ENCODE results near the gene TCF7. TPM values are rescaled to one million over a fixed set of nuclear protein-coding genes. Genes with fewer than 3 reads are reported as not detected.
A peak's percentile ranks its signal among the peaks of the same experiment; 100 is the strongest.

TCF7 gene
- polyA plus RNA-seq, 1 of the 3 experiments (the other 2 are of a cell fraction), result 2.7 TPM

DNA sequence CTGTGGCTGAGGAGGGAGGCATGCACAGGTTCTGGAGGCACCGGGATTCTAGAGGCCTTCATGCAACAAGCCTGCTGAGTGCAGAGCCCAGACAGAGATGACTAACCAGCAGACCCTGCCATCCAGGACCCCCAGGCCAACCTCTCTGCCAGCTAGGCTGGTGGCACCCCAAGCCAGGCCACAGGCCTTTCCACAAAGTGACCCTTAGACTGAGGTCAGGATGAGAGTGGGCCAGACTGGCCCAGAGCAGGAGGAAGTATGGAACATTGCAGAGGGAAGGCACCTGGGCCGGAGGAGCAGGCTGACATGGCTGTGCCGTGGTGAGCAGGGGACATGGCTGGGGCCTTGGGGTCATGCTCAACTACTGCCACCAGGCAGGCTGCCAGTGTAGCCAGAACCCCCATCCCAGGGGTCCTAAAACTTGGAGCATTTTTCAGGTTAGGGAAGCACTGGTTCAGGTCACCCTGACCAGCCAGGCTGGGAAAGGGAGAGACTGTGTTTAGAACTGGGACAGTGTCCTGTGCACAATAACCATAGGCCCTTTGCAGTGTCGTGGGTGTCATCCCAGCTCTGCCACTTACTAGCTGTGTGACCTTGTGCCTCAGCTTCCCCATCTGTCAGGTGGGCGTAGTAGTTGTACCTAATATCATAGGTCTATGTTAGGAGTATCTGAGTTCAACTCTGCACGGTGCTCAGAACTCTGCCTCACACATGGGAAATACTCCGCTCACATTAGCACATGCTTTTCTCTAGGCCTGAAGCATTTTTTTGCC is 17.3 kb downstream of the TCF7 start:
- Histone ChIP-seq H3K27me3 (ENCODE audit: insufficient read depth) (no peaks in the 10 kb centered on the region), H3K36me3 (replicated peaks in 1 of 2; ENCODE audit: control insufficient read depth in 1 of 2, insufficient read depth in 2 of 2, low read length in 1 of 2) (peaks cover 4 to 44% of the 10 kb centered on the region in 2 experiments), H3K27ac (ENCODE audit: low read depth in 2 of 2, low read length in 1 of 2) (peak overlapping the region in 1 of 2 experiments; percentile 30; a peak in 1 of 4 replicates), H3K9ac (no peak overlapping the region), H3K4me3 (ENCODE audit: low read depth in 2 of 2, low read length in 1 of 2) (no peak overlapping the region), H3K79me2 (ENCODE audit: insufficient read depth) (no peaks in the 10 kb centered on the region), H2AFZ (ENCODE audit: low read depth) (no peak overlapping the region), H4K20me1 (ENCODE audit: insufficient read depth) (peaks cover 13% of the 10 kb centered on the region; the same call in 1 of the 2 replicates), H3K4me2 (no peak overlapping the region), H3K9me3 (no peaks in the 10 kb centered on the region), H3F3A (replicated peaks; ENCODE audit: insufficient read depth) (peaks cover 4% of the 10 kb centered on the region), H3K9me2 (no peaks in the 10 kb centered on the region), H3K4me1 (ENCODE audit: control insufficient read depth in 1 of 2, insufficient read depth in 2 of 2, low read depth in 1 of 2, low read length in 1 of 2) (peaks cover 13 to 75% of the 10 kb centered on the region in 2 experiments; a peak in 2 of 4 replicates)
- ChIA-PET POLR2A (no interaction called here), CTCF (interaction anchor here (1.0 to 11.5 kb wide), 5 partner anchors 8 to 92 kb away, joined by 3 to 152 read pairs (median 12); no protein-coding TSS in a partner anchor)
- WGBS (ENCODE audit: low lambda C conversion rate), result 97% methylated on average over 5 of the region's 7 CpGs
- no peak for TF ChIP-seq USF2 (IDR thresholded peaks at IDR 0.05; ENCODE audit: borderline replicate concordance, low read depth, low read length)
- no peak for DNase-seq

- WGBS (ENCODE audit: low lambda C conversion rate), result 96% methylated on average over 16 of the region's 16 CpGs
These were observed 18.1 kb downstream of the TCF7 start for GRCh38 chr5:134132372-134133187.

More at GRCh38 chr5:134132372-134133187, 18.1 kb downstream of the TCF7 start:
- Histone ChIP-seq H3K27me3 (ENCODE audit: insufficient read depth) (no peaks in the 10 kb centered on the region), H4K20me1 (ENCODE audit: insufficient read depth) (0 out of 2 replicates have a peak, but pooled peaks cover 7% of the 10 kb centered on the region), H3K79me2 (ENCODE audit: insufficient read depth) (peaks cover 5% of the 10 kb centered on the region; the same call in 1 of the 2 replicates), H3K4me3 (ENCODE audit: low read depth in 2 of 2, low read length in 1 of 2) (no peak overlapping the region), H2AFZ (ENCODE audit: low read depth) (no peak overlapping the region), H3K9me2 (no peaks in the 10 kb centered on the region), H3K4me1 (ENCODE audit: control insufficient read depth in 1 of 2, insufficient read depth in 2 of 2, low read depth in 1 of 2, low read length in 1 of 2) (peaks cover 6 to 68% of the 10 kb centered on the region in 2 experiments; a peak in 2 of 4 replicates), H3K9me3 (no peaks in the 10 kb centered on the region), H3F3A (replicated peaks; ENCODE audit: insufficient read depth) (no peaks in the 10 kb centered on the region), H3K36me3 (replicated peaks in 1 of 2; ENCODE audit: control insufficient read depth in 1 of 2, insufficient read depth in 2 of 2, low read length in 1 of 2) (peaks cover 0 to 45% of the 10 kb centered on the region in 2 experiments), H3K27ac (ENCODE audit: low read depth in 2 of 2, low read length in 1 of 2) (peak overlapping the region in 1 of 2 experiments; percentile 39; a peak in 1 of 4 replicates), H3K9ac (no peak overlapping the region), H3K4me2 (no peak overlapping the region)
- ChIA-PET POLR2A (no interaction called here), CTCF (interaction anchor here (1.0 to 11.5 kb wide), 5 partner anchors 7 to 93 kb away, joined by 3 to 152 read pairs (median 12); no protein-coding TSS in a partner anchor)
- DNase-seq, result no peak
- no peak for TF ChIP-seq TEAD4 (IDR thresholded peaks at IDR 0.05; ENCODE audit: borderline replicate concordance, insufficient read depth)
- TF ChIP-seq IRF3 (IDR thresholded peaks at IDR 0.05; ENCODE audit: low read depth, low read length), result no peak
- TF ChIP-seq MXI1 (IDR thresholded peaks at IDR 0.05; ENCODE audit: low read depth, low read length), result no peak
- no peak for TF ChIP-seq RXRA (IDR thresholded peaks at IDR 0.05; ENCODE audit: borderline replicate concordance, low read depth)
- no peak for TF ChIP-seq JUND (IDR thresholded peaks at IDR 0.05)
- TF ChIP-seq, protein P1, sequence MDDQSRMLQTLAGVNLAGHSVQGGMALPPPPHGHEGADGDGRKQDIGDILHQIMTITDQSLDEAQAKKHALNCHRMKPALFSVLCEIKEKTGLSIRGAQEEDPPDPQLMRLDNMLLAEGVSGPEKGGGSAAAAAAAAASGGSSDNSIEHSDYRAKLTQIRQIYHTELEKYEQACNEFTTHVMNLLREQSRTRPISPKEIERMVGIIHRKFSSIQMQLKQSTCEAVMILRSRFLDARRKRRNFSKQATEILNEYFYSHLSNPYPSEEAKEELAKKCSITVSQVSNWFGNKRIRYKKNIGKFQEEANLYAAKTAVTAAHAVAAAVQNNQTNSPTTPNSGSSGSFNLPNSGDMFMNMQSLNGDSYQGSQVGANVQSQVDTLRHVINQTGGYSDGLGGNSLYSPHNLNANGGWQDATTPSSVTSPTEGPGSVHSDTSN (IDR thresholded peaks at IDR 0.05), result no peak
- TF ChIP-seq EZH2phosphoT487 (IDR thresholded peaks at IDR 0.05; ENCODE audit: borderline replicate concordance, low read depth), result no peak
- no peak for TF ChIP-seq ELF1 (IDR thresholded peaks at IDR 0.05)
- TF ChIP-seq FOSL2 (IDR thresholded peaks at IDR 0.05; ENCODE audit: borderline replicate concordance, low read depth), result no peak
- TF ChIP-seq NRF1 (IDR thresholded peaks at IDR 0.05; ENCODE audit: low read depth, low read length), result no peak
- no peak for TF ChIP-seq RAD21 (IDR thresholded peaks at IDR 0.05; ENCODE audit: low read length)
- no peak for TF ChIP-seq FOXJ3 (CRISPR knock-in tag; IDR thresholded peaks at IDR 0.05)
- no peak for TF ChIP-seq SMC3 (IDR thresholded peaks at IDR 0.05; ENCODE audit: low read depth, low read length)
- TF ChIP-seq EP300 (IDR thresholded peaks at IDR 0.05; ENCODE audit: borderline replicate concordance in 1 of 2, low read depth in 1 of 2, low read length in 1 of 2), result no peak
- TF ChIP-seq, protein P2, sequence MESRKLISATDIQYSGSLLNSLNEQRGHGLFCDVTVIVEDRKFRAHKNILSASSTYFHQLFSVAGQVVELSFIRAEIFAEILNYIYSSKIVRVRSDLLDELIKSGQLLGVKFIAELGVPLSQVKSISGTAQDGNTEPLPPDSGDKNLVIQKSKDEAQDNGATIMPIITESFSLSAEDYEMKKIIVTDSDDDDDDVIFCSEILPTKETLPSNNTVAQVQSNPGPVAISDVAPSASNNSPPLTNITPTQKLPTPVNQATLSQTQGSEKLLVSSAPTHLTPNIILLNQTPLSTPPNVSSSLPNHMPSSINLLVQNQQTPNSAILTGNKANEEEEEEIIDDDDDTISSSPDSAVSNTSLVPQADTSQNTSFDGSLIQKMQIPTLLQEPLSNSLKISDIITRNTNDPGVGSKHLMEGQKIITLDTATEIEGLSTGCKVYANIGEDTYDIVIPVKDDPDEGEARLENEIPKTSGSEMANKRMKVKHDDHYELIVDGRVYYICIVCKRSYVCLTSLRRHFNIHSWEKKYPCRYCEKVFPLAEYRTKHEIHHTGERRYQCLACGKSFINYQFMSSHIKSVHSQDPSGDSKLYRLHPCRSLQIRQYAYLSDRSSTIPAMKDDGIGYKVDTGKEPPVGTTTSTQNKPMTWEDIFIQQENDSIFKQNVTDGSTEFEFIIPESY (IDR thresholded peaks at IDR 0.05; ENCODE audit: borderline replicate concordance, low read depth), result no peak
- no peak for TF ChIP-seq MEF2A (IDR thresholded peaks at IDR 0.05; ENCODE audit: borderline replicate concordance, low read depth)
- no peak for TF ChIP-seq GATA2 (CRISPR knock-in tag; IDR thresholded peaks at IDR 0.05)

All from SK-N-SH (cell line).